ENCODE data around the gene KLHL22. TPM values are rescaled to one million over a fixed set of nuclear protein-coding genes. Genes with fewer than 3 reads are reported as not detected.
"Not testable (repeated sequence)": the region's sequence is repeated elsewhere in the genome, so short reads cannot be mapped to it uniquely, and the experiment has no call there.

KLHL22 gene
- total and polyA plus RNA-seq, 4 donors: 2.0 to 20.3 (median 8.7) TPM

DNA sequence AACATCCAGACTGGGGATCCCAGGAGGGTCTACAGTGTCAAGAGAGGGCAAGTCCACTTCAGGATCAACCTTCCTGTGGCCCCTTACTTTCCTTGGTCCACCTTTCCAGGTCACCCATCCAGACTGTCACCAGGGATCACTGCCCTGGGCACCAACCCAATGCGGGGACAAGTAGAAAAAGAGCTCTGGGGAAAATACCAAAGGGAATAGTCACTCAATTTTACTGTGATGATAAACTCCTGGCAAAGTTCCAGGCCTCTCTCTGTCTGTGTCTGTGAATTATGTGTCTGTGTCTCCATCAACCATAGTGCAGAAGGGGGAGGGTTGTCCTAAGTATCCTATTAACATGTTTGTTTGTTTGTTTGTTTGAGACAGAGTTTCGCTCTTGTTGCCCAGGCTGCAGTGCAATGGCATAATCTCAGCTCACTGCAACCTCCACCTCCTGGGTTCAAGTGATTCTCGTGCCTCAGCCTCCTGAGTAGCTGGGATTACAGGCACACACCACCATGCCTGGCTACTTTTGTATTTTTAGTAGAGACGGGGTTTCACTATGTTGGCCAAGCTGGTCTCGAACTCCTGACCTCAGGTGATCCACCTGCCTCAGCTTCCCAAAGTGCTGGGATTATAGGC is 8.8 kb upstream of the KLHL22 start:
- H3K9ac ChIP-seq (ENCODE audit: low read depth in 1 of 2, low read length in 2 of 2); DNase-seq (ENCODE audit: low spot score); H3K4me3 ChIP-seq (ENCODE audit: low read depth in 1 of 3, low read length in 3 of 3); H3K9me3 ChIP-seq (ENCODE audit: control insufficient read depth in 4 of 4, low read length in 3 of 4); H3K36me3 ChIP-seq (ENCODE audit: control insufficient read depth in 4 of 4, insufficient read depth in 3 of 4, low read depth in 1 of 4, low read length in 3 of 4); H3K27me3 ChIP-seq (ENCODE audit: control insufficient read depth in 4 of 4, insufficient read depth in 4 of 4, low read length in 3 of 4); H3K27ac ChIP-seq (ENCODE audit: low read depth in 1 of 2, low read length in 2 of 2): not testable (repeated sequence)
- H3K4me1 ChIP-seq (ENCODE audit: control insufficient read depth in 4 of 4, insufficient read depth in 4 of 4, low read length in 3 of 4): peaks cover 1 to 19% (median 14%) of the 10 kb centered on the region in 4 donors
- WGBS: 87% methylated on average over 5 of the region's 5 CpGs

DNA sequence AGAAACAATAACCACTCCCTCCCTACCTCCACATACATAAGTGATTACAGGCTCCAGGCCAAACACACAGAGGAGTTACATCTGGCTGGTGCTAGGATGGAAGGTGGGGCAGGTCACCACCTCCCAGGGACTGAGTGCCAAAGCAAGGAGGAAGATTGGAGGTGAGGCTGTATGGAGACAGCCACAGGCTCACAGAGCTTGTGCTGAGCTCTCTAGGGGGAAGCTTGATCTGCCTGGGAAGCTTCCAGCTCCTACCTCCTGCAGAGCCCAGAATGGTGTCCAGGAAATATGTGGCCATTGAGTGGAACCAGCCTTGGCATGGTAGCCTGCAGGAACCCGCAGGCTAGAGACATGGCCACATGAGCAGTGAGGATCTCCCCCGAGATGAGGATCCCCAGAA is 8.2 kb upstream of the KLHL22 start:
- Histone ChIP-seq H3K4me1 (ENCODE audit: control insufficient read depth in 4 of 4, insufficient read depth in 4 of 4, low read length in 3 of 4) (peaks cover 0 to 14% (median 8%) of the 10 kb centered on the region in 4 donors), H3K27ac (ENCODE audit: low read depth in 1 of 2, low read length in 2 of 2) (no peak overlapping the region), H3K9ac (ENCODE audit: low read depth in 1 of 2, low read length in 2 of 2) (no peak overlapping the region), H3K27me3 (ENCODE audit: control insufficient read depth in 4 of 4, insufficient read depth in 4 of 4, low read length in 3 of 4) (no peaks in the 10 kb centered on the region), H3K9me3 (ENCODE audit: control insufficient read depth in 4 of 4, low read length in 3 of 4) (no peaks in the 10 kb centered on the region), H3K36me3 (ENCODE audit: control insufficient read depth in 4 of 4, insufficient read depth in 3 of 4, low read depth in 1 of 4, low read length in 3 of 4) (peaks cover 0 to 2% (median 0%) of the 10 kb centered on the region in 4 donors), H3K4me3 (ENCODE audit: low read depth in 1 of 3, low read length in 3 of 3) (no peak overlapping the region)
- TF ChIP-seq, protein P1, sequence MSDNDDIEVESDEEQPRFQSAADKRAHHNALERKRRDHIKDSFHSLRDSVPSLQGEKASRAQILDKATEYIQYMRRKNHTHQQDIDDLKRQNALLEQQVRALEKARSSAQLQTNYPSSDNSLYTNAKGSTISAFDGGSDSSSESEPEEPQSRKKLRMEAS (IDR thresholded peaks at IDR 0.05): no peak
- DNase-seq (ENCODE audit: low spot score): no peak
- WGBS: 88% methylated on average over 2 of the region's 2 CpGs

DNA sequence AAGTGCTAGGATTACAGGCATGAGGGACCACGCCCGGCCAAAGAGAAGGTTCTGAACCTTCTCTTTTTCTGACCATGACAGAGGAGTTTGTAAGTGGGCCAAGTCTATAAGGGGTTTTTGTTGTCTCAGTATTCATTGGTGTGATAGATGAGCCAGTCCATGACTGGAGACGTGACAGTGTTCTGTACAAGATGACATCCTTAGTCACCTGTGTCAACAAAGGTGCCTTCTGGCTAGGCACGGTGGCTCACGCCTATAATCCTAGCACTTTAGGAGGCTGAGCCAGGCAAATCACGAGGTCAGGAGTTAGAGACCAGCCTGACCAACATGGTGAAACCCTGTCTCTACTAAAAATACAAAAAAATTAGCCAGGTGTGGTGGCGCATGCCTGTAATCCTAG is 4.2 kb upstream of the KLHL22 start:
- TF ChIP-seq FOXA1 (IDR thresholded peaks at IDR 0.05): no peak
- H3K4me3 ChIP-seq (ENCODE audit: low read depth in 1 of 3, low read length in 3 of 3): no peak overlapping the region
- H3K4me1 ChIP-seq (ENCODE audit: control insufficient read depth in 4 of 4, insufficient read depth in 4 of 4, low read length in 3 of 4): peaks cover 0 to 13% (median 7%) of the 10 kb centered on the region in 4 donors
- no peaks in the 10 kb centered on the region for H3K27me3 ChIP-seq (ENCODE audit: control insufficient read depth in 4 of 4, insufficient read depth in 4 of 4, low read length in 3 of 4)
- peaks cover 0 to 2% (median 0%) of the 10 kb centered on the region in 4 donors for H3K36me3 ChIP-seq (ENCODE audit: control insufficient read depth in 4 of 4, insufficient read depth in 3 of 4, low read depth in 1 of 4, low read length in 3 of 4)
- no peak overlapping the region for H3K9ac ChIP-seq (ENCODE audit: low read depth in 1 of 2, low read length in 2 of 2)
- DNase-seq (ENCODE audit: low spot score): no peak
- H3K27ac ChIP-seq (ENCODE audit: low read depth in 1 of 2, low read length in 2 of 2): no peak overlapping the region
- 92% methylated on average over 7 of the region's 7 CpGs for WGBS
- no peaks in the 10 kb centered on the region for H3K9me3 ChIP-seq (ENCODE audit: control insufficient read depth in 4 of 4, low read length in 3 of 4)

DNA sequence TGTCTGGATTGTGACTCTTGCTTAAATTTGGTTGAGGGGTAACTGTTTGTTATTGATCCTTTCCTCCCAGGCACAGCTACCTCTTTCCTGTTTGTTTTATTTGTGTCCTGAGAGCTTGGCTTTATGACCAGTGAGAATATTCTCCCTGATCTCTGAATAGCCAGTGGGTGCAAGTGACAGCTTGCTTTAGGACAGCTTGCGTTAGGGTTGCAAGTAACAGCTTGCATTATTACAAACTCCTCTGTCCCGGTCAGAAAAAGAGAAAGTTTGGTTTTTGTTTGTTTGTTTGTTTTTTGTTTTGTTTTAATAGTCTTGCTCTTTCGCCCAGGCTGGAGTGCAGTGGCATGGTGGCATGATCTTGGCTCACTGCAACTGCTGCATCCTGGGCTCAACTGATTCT is 3.3 kb upstream of the KLHL22 start:
- H3K4me1 ChIP-seq (ENCODE audit: control insufficient read depth in 4 of 4, insufficient read depth in 4 of 4, low read length in 3 of 4): peaks cover 0 to 20% (median 11%) of the 10 kb centered on the region in 4 donors
- H3K27me3 ChIP-seq (ENCODE audit: control insufficient read depth in 4 of 4, insufficient read depth in 4 of 4, low read length in 3 of 4): no peaks in the 10 kb centered on the region
- peaks cover 0 to 2% (median 0%) of the 10 kb centered on the region in 4 donors for H3K36me3 ChIP-seq (ENCODE audit: control insufficient read depth in 4 of 4, insufficient read depth in 3 of 4, low read depth in 1 of 4, low read length in 3 of 4)
- no peak overlapping the region for H3K9ac ChIP-seq (ENCODE audit: low read depth in 1 of 2, low read length in 2 of 2)
- TF ChIP-seq, protein P2, sequence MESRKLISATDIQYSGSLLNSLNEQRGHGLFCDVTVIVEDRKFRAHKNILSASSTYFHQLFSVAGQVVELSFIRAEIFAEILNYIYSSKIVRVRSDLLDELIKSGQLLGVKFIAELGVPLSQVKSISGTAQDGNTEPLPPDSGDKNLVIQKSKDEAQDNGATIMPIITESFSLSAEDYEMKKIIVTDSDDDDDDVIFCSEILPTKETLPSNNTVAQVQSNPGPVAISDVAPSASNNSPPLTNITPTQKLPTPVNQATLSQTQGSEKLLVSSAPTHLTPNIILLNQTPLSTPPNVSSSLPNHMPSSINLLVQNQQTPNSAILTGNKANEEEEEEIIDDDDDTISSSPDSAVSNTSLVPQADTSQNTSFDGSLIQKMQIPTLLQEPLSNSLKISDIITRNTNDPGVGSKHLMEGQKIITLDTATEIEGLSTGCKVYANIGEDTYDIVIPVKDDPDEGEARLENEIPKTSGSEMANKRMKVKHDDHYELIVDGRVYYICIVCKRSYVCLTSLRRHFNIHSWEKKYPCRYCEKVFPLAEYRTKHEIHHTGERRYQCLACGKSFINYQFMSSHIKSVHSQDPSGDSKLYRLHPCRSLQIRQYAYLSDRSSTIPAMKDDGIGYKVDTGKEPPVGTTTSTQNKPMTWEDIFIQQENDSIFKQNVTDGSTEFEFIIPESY (IDR thresholded peaks at IDR 0.05): no peak
- TF ChIP-seq SP1 (IDR thresholded peaks at IDR 0.05) (no peak), YY1 (IDR thresholded peaks at IDR 0.05) (no peak)
- TF ChIP-seq, protein P1 (IDR thresholded peaks at IDR 0.05): no peak
- H3K9me3 ChIP-seq (ENCODE audit: control insufficient read depth in 4 of 4, low read length in 3 of 4): no peaks in the 10 kb centered on the region
- no peak overlapping the region for H3K27ac ChIP-seq (ENCODE audit: low read depth in 1 of 2, low read length in 2 of 2)
- 49% methylated on average over 3 of the region's 3 CpGs for WGBS
- no peak for DNase-seq (ENCODE audit: low spot score)
- H3K4me3 ChIP-seq (ENCODE audit: low read depth in 1 of 3, low read length in 3 of 3): no peak overlapping the region

All from liver (tissue), 9 donors.